GM23338 (cell line): ENCODE results near the gene RIN3. TPM values are rescaled to one million over a fixed set of nuclear protein-coding genes. Genes with fewer than 3 reads are reported as not detected.

Experiments
- ATAC-seq: fragments of 200-7000 bp; cut with Tn5 transposase; 3 replicates; pipeline ENCODE4 v1.9.1; 2020
- DNase-seq: peaks from one replicate; pipeline ENCODE4 v3.0.0-alpha.2; 2015; ENCODE audit warnings: low spot score
- H2AFZ ChIP-seq: fragments of 200-600 bp; sonication (generic); 2 replicates; pipeline ENCODE4 v1.8.0; 2016; ENCODE audit warnings: antibody characterized with exemption, mild to moderate bottlenecking, moderate library complexity
- H3F3A ChIP-seq: fragments of 200-600 bp; sonication (generic); replicated peaks from 2 replicates; pipeline ENCODE4 v1.8.0; 2017; ENCODE audit warnings: antibody characterized with exemption, mixed run types, low read depth
- H3K27ac ChIP-seq: fragments of 200-600 bp; sonication (generic); 2 replicates; pipeline ENCODE4 v1.6.1; 2016; ENCODE audit warnings: low read depth
- H3K27me3 ChIP-seq: fragments of 200-600 bp; sonication (generic); 2 replicates; pipeline ENCODE4 v1.8.0; 2016; ENCODE audit warnings: mild to moderate bottlenecking, mixed run types, moderate library complexity; ENCODE audit not compliant: insufficient read depth
- H3K36me3 ChIP-seq: fragments of 200-600 bp; sonication (generic); 2 replicates; pipeline ENCODE4 v1.8.0; 2016; ENCODE audit warnings: mild to moderate bottlenecking; ENCODE audit not compliant: insufficient read depth
- H3K4me1 ChIP-seq: fragments of 200-600 bp; sonication (generic); 2 replicates; pipeline ENCODE4 v1.8.0; 2016; ENCODE audit warnings: mild to moderate bottlenecking, moderate library complexity; ENCODE audit not compliant: insufficient read depth
- H3K4me2 ChIP-seq: fragments of 200-600 bp; sonication (generic); 2 replicates; pipeline ENCODE4 v1.7.1; 2017; ENCODE audit warnings: mixed run types
- H3K4me3 ChIP-seq: fragments of 200-600 bp; sonication (generic); 2 replicates; pipeline ENCODE4 v1.6.1; 2016; ENCODE audit warnings: mixed run types
- H3K79me2 ChIP-seq: fragments of 200-600 bp; sonication (generic); replicated peaks from 2 replicates; pipeline ENCODE4 v1.8.0; 2017; ENCODE audit warnings: mild to moderate bottlenecking; ENCODE audit not compliant: insufficient read depth
- H3K9me2 ChIP-seq: fragments of 200-600 bp; sonication (generic); 2 replicates; pipeline ENCODE4 v1.8.0; 2017; ENCODE audit not compliant: insufficient read depth
- H4K20me1 ChIP-seq: fragments of 200-600 bp; sonication (generic); replicated peaks from 2 replicates; pipeline ENCODE4 v1.8.0; 2017; ENCODE audit warnings: mild to moderate bottlenecking; ENCODE audit not compliant: insufficient read depth
- H3K27ac Mint-ChIP-seq: 2 replicates; pipeline ENCODE4 v1.8.0; 2020; ENCODE audit warnings: inconsistent platforms, mild to moderate bottlenecking, moderate library complexity, mixed read lengths
- H3K27me3 Mint-ChIP-seq: 3 replicates; pipeline ENCODE4 v1.8.0; 2022; ENCODE audit warnings: low read depth, mild to moderate bottlenecking, moderate library complexity, mixed read lengths, inconsistent platforms; ENCODE audit not compliant: insufficient read depth, poor library complexity
- H3K36me3 Mint-ChIP-seq: 3 replicates; pipeline ENCODE4 v1.8.0; 2021; ENCODE audit warnings: low read depth, mild to moderate bottlenecking, inconsistent platforms, moderate library complexity, mixed read lengths
- H3K4me1 Mint-ChIP-seq: 3 replicates; pipeline ENCODE4 v1.8.0; 2020; ENCODE audit warnings: mild to moderate bottlenecking, inconsistent platforms, mixed read lengths
- H3K4me3 Mint-ChIP-seq: 3 replicates; pipeline ENCODE4 v1.8.0; 2021; ENCODE audit warnings: moderate library complexity, mild to moderate bottlenecking, inconsistent platforms, mixed read lengths
- H3K9me3 Mint-ChIP-seq: 3 replicates; pipeline ENCODE4 v1.8.0; 2020; ENCODE audit warnings: moderate library complexity, mild to moderate bottlenecking, inconsistent platforms, mixed read lengths
- CREB1 ChIP-seq: fragments of 250-450 bp; sonication (Bioruptor Pico); IDR thresholded peaks from 2 replicates; pipeline ENCODE4 v1.5.0; 2020; ENCODE audit warnings: low read depth, mild to moderate bottlenecking, moderate library complexity
- CTCF ChIP-seq, 2 experiments: fragments of 200-600 bp in 1 of 2; sonication (generic) in 1 of 2; conservative IDR thresholded peaks; 2 replicates each; pipeline versions ENCODE4 v1.5.1 to v1.6.1; 2016 to 2017; ENCODE audit warnings: antibody characterized with exemption in 2 of 2, low read depth in 2 of 2, mild to moderate bottlenecking in 2 of 2, moderate library complexity in 1 of 2
- ETS1 ChIP-seq: IDR thresholded peaks from 2 replicates; pipeline ENCODE4 v1.6.1; 2016; ENCODE audit warnings: antibody characterized with exemption
- EZH2 ChIP-seq: fragments of 200-600 bp; sonication (generic); IDR thresholded peaks from one replicate; pipeline ENCODE4 v1.8.0; 2017; ENCODE audit warnings: antibody characterized with exemption, mild to moderate bottlenecking, low read depth; ENCODE audit not compliant: unreplicated experiment
- EZH2phosphoT487 ChIP-seq: fragments of 200-600 bp; sonication (generic); IDR thresholded peaks from one replicate; pipeline ENCODE4 v1.8.1; 2018; ENCODE audit warnings: antibody characterized with exemption; ENCODE audit not compliant: unreplicated experiment
- JUNB ChIP-seq: IDR thresholded peaks from one replicate; pipeline ENCODE4 v1.6.1; 2016; ENCODE audit warnings: antibody characterized with exemption; ENCODE audit not compliant: unreplicated experiment
- NANOG ChIP-seq: IDR thresholded peaks from 2 replicates; pipeline ENCODE4 v1.6.1; 2016; ENCODE audit warnings: antibody characterized with exemption, borderline replicate concordance
- POLR2AphosphoS5 ChIP-seq: IDR thresholded peaks from 2 replicates; pipeline ENCODE4 v1.6.1; 2016; ENCODE audit warnings: antibody characterized with exemption, low read depth
- REST ChIP-seq: IDR thresholded peaks from one replicate; pipeline ENCODE4 v1.6.1; 2018; ENCODE audit warnings: antibody characterized with exemption; ENCODE audit not compliant: unreplicated experiment
- STAT1 ChIP-seq: IDR thresholded peaks from one replicate; pipeline ENCODE4 v1.6.1; 2016; ENCODE audit warnings: antibody characterized with exemption; ENCODE audit not compliant: unreplicated experiment
- ZNF114 ChIP-seq: fragments of 250-450 bp; sonication (Bioruptor Pico); IDR thresholded peaks from 2 replicates; pipeline ENCODE4 v1.5.0; 2020; ENCODE audit warnings: mild to moderate bottlenecking, moderate library complexity
- ZNF331 ChIP-seq: fragments of 250-450 bp; sonication (Bioruptor Pico); IDR thresholded peaks from 2 replicates; pipeline ENCODE4 v1.5.0; 2020; ENCODE audit warnings: low read depth, mild to moderate bottlenecking, moderate library complexity
- ZNF462 ChIP-seq: fragments of 250-450 bp; sonication (Bioruptor Pico); IDR thresholded peaks from 2 replicates; pipeline ENCODE4 v1.5.0; 2020; ENCODE audit warnings: mild to moderate bottlenecking, moderate library complexity
- polyA plus RNA-seq: library from polyadenylated mRNA; unstranded; fragments of >200 nt; fragmentation: Nextera tagmentation; extraction: Ambion mirVana; gene quantifications from 2 replicates; pipeline ENCODE4 v1.2.1, GENCODE V29; 2016
- total RNA-seq: library from RNA; depleted of rRNA; stranded (reverse); fragments of >200 nt; shearing (Covaris generic); gene quantifications from 2 replicates; pipeline ENCODE4 v1.2.3, GENCODE V29; 2014

The RIN3 gene
- total and polyA plus RNA-seq, 2 experiments from 2014 or later = 0.97 to 1.5 TPM

GRCh38 chr14:92625213-92625612 lies 111.6 kb downstream of the RIN3 start:
- peaks cover 8% of the 10 kb centered on the region for H3K4me1 Mint-ChIP-seq

More at GRCh38 chr14:92625213-92625612, 111.6 kb downstream of the RIN3 start:
- no peak overlapping the region for H3K4me2 ChIP-seq
- no peak overlapping the region for H3K27ac ChIP-seq
- Mint-ChIP-seq H3K27me3 (peaks cover 7% of the 10 kb centered on the region), H3K9me3 (peaks cover 66% of the 10 kb centered on the region), H3K4me3 (no peak overlapping the region), H3K27ac (no peak overlapping the region), H3K36me3 (peaks cover 31% of the 10 kb centered on the region)
- no peaks in the 10 kb centered on the region for H3F3A ChIP-seq
- no peak for TF ChIP-seq EZH2
- TF ChIP-seq CREB1 (CRISPR knock-in tag) = no peak
- TF ChIP-seq ZNF331 (CRISPR knock-in tag) = no peak
- TF ChIP-seq STAT1 = no peak
- TF ChIP-seq ETS1 = no peak
- TF ChIP-seq POLR2AphosphoS5 = no peak
- no peak for TF ChIP-seq ZNF114 (CRISPR knock-in tag)
- no peak for TF ChIP-seq ZNF462 (CRISPR knock-in tag)
- TF ChIP-seq EZH2phosphoT487 = no peak
- TF ChIP-seq JUNB = no peak
- TF ChIP-seq REST = no peak
- no peak for TF ChIP-seq CTCF (conservative IDR thresholded peaks at IDR 0.05; ENCODE audit: low read depth in 2 of 2)
- TF ChIP-seq NANOG = no peak
- H3K36me3 ChIP-seq = no peaks in the 10 kb centered on the region
- ATAC-seq = no peak
- H4K20me1 ChIP-seq = no peaks in the 10 kb centered on the region
- no peaks in the 10 kb centered on the region for H3K9me2 ChIP-seq
- no peak overlapping the region for H2AFZ ChIP-seq
- H3K4me1 ChIP-seq = no peaks in the 10 kb centered on the region; the same call in 1 of the 2 replicates
- H3K4me3 ChIP-seq = no peak overlapping the region
- H3K27me3 ChIP-seq = no peaks in the 10 kb centered on the region
- DNase-seq = no peak
- no peaks in the 10 kb centered on the region for H3K79me2 ChIP-seq
